Stimulated activated CD4-positive, alpha-beta T cell treated with anti-CD3 and anti-CD28 coated beads, Interleukin-1b, Interleukin-23, amount 100 ng/mL, for 24 hours (primary cell): ENCODE measurements around the gene PCBP2.
A peak's percentile ranks its signal among the peaks of the same experiment; 100 is the strongest.

ENCODE experiments used
- DNase-seq, 4 experiments: peaks; one replicate each; pipeline ENCODE4 v3.0.0-alpha.2; 2020; ENCODE audit warnings: low read depth in 4 of 4, low spot score in 1 of 4

PCBP2 gene

GRCh38 chr12:53506881-53507602, 55.1 kb downstream of the PCBP2 start, which contains the start of gene NPFF:
TSS of gene NPFF (minus strand) at chr12:53507484. CDS start at chr12:53507474, 10 bp downstream.
- no peak for DNase-seq

GRCh38 chr12:53507603-53507885, 55.6 kb downstream of the PCBP2 start:
- no peak for DNase-seq

GRCh38 chr12:53508534-53509170, 56.8 kb downstream of the PCBP2 start:
- DNase-seq = peak; percentile 53 to 80 (median 71)

GRCh38 chr12:53510181-53510812, 58.4 kb downstream of the PCBP2 start:
- DNase-seq = no peak

- DNase-seq = no peak
Observed at GRCh38 chr12:53513712-53514410, 62.0 kb downstream of the PCBP2 start.

GRCh38 chr12:53514628-53515290, 62.9 kb downstream of the PCBP2 start:
- DNase-seq = no peak

- no peak for DNase-seq
Observed at GRCh38 chr12:53515291-53515680, 63.4 kb downstream of the PCBP2 start.

- DNase-seq = no peak
Observed at GRCh38 chr12:53516758-53517455, 65.0 kb downstream of the PCBP2 start.

- no peak for DNase-seq
Observed at GRCh38 chr12:53518381-53518780, 66.5 kb downstream of the PCBP2 start.

- no peak for DNase-seq
Observed at GRCh38 chr12:53523131-53523530, 71.2 kb downstream of the PCBP2 start.

- no peak for DNase-seq
Observed at GRCh38 chr12:53524476-53524875, 72.6 kb downstream of the PCBP2 start.

GRCh38 chr12:53530061-53530460, 78.2 kb downstream of the PCBP2 start:
- DNase-seq = no peak
